GM21576 (cell line): ENCODE results near the gene MAPT.

Experiments
- ATAC-seq: cut with Tn5 transposase; IDR thresholded peaks from one replicate; pipeline ENCODE4 v1.9.1; 2021; ENCODE audit warnings: mild to moderate bottlenecking, moderate library complexity; ENCODE audit not compliant: unreplicated experiment

The MAPT gene

DNA sequence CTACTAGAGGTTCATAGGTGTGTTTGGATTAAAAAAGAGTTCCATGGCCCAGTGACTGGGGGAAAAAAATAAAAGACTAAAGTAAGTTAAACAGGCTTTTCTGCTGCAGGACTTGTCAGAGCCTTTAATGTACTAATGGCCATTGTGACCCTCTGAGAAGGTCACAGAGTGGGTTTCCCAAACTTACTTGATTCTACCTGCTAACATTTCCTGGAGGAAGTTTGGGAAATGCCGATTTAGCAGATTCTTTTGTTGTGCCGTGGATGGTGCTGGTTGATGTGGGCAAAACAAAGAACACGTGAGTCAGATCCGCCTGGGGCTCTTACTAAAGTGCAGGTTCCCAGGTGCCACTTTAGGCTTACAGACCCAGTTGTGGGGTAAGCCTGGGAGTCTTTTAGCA, 91.1 kb downstream of the MAPT start:
- no peak for ATAC-seq

- ATAC-seq, result no peak
These were observed 91.7 kb downstream of the MAPT start for GRCh38 chr17:45986056-45986455.

DNA sequence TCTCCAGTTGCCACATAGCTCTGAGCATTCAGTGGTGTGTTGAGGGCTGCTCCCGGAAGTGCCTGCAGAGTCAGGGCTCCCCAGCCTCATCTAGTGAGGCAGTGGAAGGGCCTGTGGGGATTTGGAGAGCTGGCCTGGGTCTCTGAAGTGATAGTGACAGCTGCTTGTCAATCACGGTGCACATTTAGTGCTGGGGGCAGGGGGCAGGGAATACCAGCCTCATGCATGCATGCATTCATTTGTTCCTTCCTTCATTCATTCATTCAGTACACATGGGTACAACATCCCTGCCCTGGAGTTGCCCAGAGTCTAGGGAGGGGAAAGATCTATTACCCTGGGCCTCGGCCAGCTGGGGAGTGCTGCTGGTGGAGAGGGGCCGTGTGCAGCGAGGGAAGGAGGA, 93.4 kb downstream of the MAPT start:
- no peak for ATAC-seq

DNA sequence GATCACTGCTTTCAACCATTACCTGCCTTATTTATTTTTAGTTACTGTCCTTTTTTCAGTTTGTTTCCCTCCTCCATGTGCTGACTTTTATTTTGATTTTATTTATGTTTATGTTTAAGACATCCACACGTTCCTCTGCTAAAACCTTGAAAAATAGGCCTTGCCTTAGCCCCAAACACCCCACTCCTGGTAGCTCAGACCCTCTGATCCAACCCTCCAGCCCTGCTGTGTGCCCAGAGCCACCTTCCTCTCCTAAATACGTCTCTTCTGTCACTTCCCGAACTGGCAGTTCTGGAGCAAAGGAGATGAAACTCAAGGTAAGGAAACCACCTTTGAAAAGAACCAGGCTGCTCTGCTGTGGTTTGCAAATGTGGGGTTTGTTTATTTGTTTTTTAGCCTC, 95.4 kb downstream of the MAPT start:
- ATAC-seq, result no peak

DNA sequence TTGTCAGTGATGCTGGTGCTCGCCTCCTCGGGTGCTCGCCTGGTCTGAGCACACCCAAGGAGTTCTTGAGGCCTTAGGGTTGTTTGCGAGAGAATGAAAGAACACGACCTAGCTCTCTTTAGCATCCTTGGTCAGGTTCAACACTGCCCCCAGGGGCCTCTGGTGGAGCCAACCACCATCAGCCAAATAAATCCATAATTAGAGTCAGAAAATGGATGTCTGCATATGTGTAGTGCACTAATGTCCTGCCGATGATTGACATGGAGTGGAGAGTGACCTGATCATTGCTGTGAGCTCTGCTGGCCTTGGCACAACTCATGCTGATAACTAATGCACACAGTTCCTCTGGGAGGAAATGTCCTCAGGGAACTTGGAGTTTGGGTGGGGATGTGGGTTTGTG, 96.5 kb downstream of the MAPT start:
- ATAC-seq, result no peak

GRCh38 chr17:45991341-45991740, 97.0 kb downstream of the MAPT start:
- no peak for ATAC-seq

GRCh38 chr17:45992175-45992574, 97.8 kb downstream of the MAPT start:
- ATAC-seq, result no peak

DNA sequence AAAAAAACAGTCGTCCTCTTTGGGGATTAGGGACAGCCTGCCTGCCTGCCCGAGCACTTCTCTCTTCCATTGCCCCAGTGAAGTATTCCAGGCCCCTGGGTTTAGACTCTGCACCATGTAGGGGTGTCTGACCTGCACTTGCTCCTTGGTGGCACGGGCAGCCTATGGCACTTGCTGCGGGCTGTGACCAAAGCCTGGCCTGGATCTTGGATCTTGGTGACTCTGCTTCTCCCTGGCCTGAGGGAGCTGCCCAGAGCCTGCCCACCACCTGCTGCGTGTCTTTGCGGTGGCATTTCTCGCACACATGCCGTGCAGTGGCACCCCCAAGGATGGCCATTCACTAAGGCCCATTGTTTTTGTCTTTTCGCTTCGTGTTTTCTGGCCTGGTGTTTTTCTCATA, 98.5 kb downstream of the MAPT start:
- ATAC-seq, result no peak

GRCh38 chr17:45993962-45994627, 99.7 kb downstream of the MAPT start:
- ATAC-seq, result no peak

DNA sequence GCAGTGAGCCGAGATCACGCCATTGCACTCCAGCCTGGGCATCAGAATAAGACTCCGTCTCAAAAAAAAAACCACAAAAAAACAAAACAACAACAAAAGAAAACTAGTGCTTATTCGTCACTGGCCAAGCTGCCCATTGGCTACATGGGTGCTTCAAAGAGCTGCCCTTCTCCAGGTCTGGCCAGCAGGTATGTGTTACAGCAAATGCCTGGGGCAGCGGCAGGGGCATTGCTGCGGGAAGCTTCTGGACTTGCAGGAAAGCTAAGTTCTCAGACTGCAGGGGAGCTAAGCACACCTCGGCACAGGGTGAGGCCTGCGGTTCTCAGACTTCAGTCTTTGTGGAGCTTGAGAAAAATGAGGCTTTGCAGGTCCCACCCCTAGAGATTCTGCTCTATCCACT, 100.6 kb downstream of the MAPT start:
- no peak for ATAC-seq

DNA sequence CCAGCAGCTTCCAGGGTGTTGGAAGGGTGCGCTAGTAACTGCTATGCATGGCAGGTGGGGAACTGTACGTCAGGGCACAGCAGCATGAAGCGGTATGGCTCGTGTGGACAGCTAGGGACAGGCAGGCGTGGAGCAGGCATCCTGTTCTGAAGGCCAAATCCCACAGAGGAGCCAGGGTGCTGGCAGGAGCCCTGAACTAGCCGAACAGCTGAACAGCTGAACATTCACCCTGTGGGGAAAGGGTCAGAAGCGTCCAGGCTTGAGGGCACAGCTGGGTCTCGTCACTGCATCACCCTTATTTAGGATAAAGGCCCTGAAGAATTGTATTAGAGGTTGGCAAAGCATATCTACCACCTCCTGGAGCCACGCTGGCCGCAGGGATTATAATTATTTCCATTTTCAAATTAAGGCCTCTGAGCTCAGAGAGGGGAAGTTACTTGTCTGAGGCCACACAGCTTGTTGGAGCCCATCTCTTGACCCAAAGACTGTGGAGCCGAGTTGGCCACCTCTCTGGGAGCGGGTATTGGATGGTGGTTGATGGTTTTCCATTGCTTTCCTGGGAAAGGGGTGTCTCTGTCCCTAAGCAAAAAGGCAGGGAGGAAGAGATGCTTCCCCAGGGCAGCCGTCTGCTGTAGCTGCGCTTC, 101.4 kb downstream of the MAPT start:
- no peak for ATAC-seq

GRCh38 chr17:45996282-45996937, 102.1 kb downstream of the MAPT start:
- ATAC-seq, result no peak

DNA sequence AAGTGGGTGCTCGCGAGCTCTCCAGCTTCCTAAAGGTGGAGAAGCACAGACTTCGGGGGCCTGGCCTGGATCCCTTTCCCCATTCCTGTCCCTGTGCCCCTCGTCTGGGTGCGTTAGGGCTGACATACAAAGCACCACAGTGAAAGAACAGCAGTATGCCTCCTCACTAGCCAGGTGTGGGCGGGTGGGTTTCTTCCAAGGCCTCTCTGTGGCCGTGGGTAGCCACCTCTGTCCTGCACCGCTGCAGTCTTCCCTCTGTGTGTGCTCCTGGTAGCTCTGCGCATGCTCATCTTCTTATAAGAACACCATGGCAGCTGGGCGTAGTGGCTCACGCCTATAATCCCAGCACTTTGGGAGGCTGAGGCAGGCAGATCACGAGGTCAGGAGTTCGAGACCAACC, 102.8 kb downstream of the MAPT start:
- ATAC-seq, result no peak

DNA sequence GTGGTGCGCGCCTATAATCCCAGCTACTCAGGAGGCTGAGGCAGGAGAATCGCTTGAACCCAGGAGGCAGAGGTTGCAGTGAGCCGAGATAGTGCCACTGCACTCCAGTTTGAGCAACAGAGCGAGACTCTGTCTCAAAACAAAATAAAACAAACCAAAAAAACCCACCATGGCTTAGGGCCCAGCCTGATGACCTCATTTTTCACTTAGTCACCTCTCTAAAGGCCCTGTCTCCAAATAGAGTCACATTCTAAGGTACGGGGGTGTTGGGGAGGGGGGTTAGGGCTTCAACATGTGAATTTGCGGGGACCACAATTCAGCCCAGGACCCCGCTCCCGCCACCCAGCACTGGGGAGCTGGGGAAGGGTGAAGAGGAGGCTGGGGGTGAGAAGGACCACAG, 103.3 kb downstream of the MAPT start:
- no peak for ATAC-seq

DNA sequence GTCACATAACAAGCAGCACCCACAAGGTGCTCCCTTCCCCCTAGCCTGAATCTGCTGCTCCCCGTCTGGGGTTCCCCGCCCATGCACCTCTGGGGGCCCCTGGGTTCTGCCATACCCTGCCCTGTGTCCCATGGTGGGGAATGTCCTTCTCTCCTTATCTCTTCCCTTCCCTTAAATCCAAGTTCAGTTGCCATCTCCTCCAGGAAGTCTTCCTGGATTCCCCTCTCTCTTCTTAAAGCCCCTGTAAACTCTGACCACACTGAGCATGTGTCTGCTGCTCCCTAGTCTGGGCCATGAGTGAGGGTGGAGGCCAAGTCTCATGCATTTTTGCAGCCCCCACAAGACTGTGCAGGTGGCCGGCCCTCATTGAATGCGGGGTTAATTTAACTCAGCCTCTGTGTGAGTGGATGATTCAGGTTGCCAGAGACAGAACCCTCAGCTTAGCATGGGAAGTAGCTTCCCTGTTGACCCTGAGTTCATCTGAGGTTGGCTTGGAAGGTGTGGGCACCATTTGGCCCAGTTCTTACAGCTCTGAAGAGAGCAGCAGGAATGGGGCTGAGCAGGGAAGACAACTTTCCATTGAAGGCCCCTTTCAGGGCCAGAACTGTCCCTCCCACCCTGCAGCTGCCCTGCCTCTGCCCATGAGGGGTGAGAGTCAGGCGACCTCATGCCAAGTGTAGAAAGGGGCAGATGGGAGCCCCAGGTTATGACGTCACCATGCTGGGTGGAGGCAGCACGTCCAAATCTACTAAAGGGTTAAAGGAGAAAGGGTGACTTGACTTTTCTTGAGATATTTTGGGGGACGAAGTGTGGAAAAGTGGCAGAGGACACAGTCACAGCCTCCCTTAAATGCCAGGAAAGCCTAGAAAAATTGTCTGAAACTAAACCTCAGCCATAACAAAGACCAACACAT, 104.9 kb downstream of the MAPT start, which contains the start of gene STH:
STH (plus strand) TSS at position 264 of the 913 bp plus-strand sequence; CDS start at position 294, 30 bp downstream.
- ATAC-seq, result no peak

GRCh38 chr17:45999900-46000290, 105.5 kb downstream of the MAPT start:
- no peak for ATAC-seq

GRCh38 chr17:46000292-46000691, 105.9 kb downstream of the MAPT start:
- no peak for ATAC-seq

DNA sequence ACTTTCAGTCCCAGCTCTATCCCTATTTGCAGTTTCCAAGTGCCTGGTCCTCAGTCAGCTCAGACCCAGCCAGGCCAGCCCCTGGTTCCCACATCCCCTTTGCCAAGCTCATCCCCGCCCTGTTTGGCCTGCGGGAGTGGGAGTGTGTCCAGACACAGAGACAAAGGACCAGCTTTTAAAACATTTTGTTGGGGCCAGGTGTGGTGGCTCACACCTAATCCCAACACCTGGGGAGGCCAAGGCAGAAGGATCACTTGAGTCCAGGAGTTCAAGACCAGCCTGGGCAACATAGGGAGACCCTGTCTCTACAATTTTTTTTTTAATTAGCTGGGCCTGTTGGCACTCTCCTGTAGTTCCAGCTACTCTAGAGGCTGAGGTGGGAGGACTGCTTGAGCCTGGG, 106.4 kb downstream of the MAPT start:
- no peak for ATAC-seq

- ATAC-seq, result no peak
These were observed 107.3 kb downstream of the MAPT start for GRCh38 chr17:46001390-46002310.

DNA sequence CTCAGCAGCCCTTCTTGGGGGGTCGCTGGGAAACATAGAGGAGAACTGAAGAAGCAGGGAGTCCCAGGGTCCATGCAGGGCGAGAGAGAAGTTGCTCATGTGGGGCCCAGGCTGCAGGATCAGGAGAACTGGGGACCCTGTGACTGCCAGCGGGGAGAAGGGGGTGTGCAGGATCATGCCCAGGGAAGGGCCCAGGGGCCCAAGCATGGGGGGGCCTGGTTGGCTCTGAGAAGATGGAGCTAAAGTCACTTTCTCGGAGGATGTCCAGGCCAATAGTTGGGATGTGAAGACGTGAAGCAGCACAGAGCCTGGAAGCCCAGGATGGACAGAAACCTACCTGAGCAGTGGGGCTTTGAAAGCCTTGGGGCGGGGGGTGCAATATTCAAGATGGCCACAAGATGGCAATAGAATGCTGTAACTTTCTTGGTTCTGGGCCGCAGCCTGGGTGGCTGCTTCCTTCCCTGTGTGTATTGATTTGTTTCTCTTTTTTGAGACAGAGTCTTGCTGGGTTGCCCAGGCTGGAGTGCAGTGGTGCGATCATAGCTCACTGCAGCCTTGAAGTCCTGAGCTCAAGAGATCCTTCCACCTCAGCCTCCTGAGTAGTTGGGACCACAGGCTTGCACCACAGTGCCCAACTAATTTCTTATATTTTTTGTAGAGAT, 108.1 kb downstream of the MAPT start:
- ATAC-seq, result no peak
